ENCODE measurements around the gene KPNA2.

GRCh38 chr17:67992548-67993152 is 42.9 kb upstream of the KPNA2 start:
- no peak for TF ChIP-seq CTCF (IDR thresholded peaks at IDR 0.05; ENCODE audit: low read length)
- no peak for TF ChIP-seq EZH2 (optimal IDR thresholded peaks at IDR 0.05; ENCODE audit: low read depth, low read length)
- TF ChIP-seq EZH2phosphoT487 (IDR thresholded peaks at IDR 0.05; ENCODE audit: low read length), result no peak

Data from MM.1S (cell line).